NCI-H1930 (cell line): Measurements from ENCODE around the gene SLC13A2.
"Not testable (repeated sequence)": the region's sequence is repeated elsewhere in the genome, so short reads cannot be mapped to it uniquely, and the experiment has no call there.

Experiments
- DNase-seq, 2 experiments: peaks; one replicate each; lab custom pipeline; 2025; lab: John Stamatoyannopoulos, UW

SLC13A2 gene

GRCh38 chr17:28473542-28473941, at the start of gene SLC13A2:
Gene SLC13A2, plus strand, starts transcription at chr17:28473644. Its CDS starts 69 bp downstream, at chr17:28473713.
- DNase-seq, result no peak

- no peak for DNase-seq
Measured at GRCh38 chr17:28425206-28425605, 48.2 kb upstream of the SLC13A2 start.

- no peak for DNase-seq
Measured at GRCh38 chr17:28426081-28426519, 47.3 kb upstream of the SLC13A2 start.

GRCh38 chr17:28427371-28427770, 46.1 kb upstream of the SLC13A2 start:
- DNase-seq, result no peak

GRCh38 chr17:28427982-28428381, 45.5 kb upstream of the SLC13A2 start:
- not testable (repeated sequence) for DNase-seq

GRCh38 chr17:28433721-28434120, 39.7 kb upstream of the SLC13A2 start:
- DNase-seq, result no peak

GRCh38 chr17:28434326-28434725, 39.1 kb upstream of the SLC13A2 start:
- not testable (repeated sequence) for DNase-seq

- DNase-seq, result no peak
Measured at GRCh38 chr17:28443901-28444638, 29.4 kb upstream of the SLC13A2 start.

- DNase-seq, result no peak
Measured at GRCh38 chr17:28446716-28447395, 26.6 kb upstream of the SLC13A2 start.

GRCh38 chr17:28447396-28447760, 26.1 kb upstream of the SLC13A2 start:
- no peak for DNase-seq

- DNase-seq, result no peak
Measured at GRCh38 chr17:28449859-28450258, 23.6 kb upstream of the SLC13A2 start.

GRCh38 chr17:28457890-28458289, 15.6 kb upstream of the SLC13A2 start:
- no peak for DNase-seq

- not testable (repeated sequence) for DNase-seq
Measured at GRCh38 chr17:28458881-28459280, 14.6 kb upstream of the SLC13A2 start.

- no peak for DNase-seq
Measured at GRCh38 chr17:28460901-28461300, 12.5 kb upstream of the SLC13A2 start.

- no peak for DNase-seq
Measured at GRCh38 chr17:28466001-28466400, 7.4 kb upstream of the SLC13A2 start.

- no peak for DNase-seq
Measured at GRCh38 chr17:28466521-28467048, 6.9 kb upstream of the SLC13A2 start.

GRCh38 chr17:28467456-28468025, 5.9 kb upstream of the SLC13A2 start:
- DNase-seq, result no peak

- not testable (repeated sequence) for DNase-seq
Measured at GRCh38 chr17:28468033-28468735, 5.3 kb upstream of the SLC13A2 start.

- DNase-seq, result no peak
Measured at GRCh38 chr17:28468781-28469180, 4.7 kb upstream of the SLC13A2 start.

GRCh38 chr17:28469376-28469775, 4.1 kb upstream of the SLC13A2 start:
- no peak for DNase-seq

- DNase-seq, result no peak
Measured at GRCh38 chr17:28470266-28470913, 3.1 kb upstream of the SLC13A2 start.

- DNase-seq, result no peak
Measured at GRCh38 chr17:28470914-28471366, 2.5 kb upstream of the SLC13A2 start.
